Stimulated activated CD8-positive, alpha-beta memory T cell treated with anti-CD3 and anti-CD28 coated beads, Interleukin-7, amount 100 ng/mL, for 4 hours (primary cell): ENCODE results near the gene CBLB.
"Not testable (repeated sequence)": the region's sequence is repeated elsewhere in the genome, so short reads cannot be mapped to it uniquely, and the experiment has no call there.

Experiments
- DNase-seq, 2 donors: peaks; one replicate each; pipeline ENCODE4 v3.0.0-alpha.2; 2020; ENCODE audit warnings: low read depth in 2 of 2

Gene CBLB

GRCh38 chr3:105821433-105821832, 47.4 kb downstream of the CBLB start:
- no peak for DNase-seq

- no peak for DNase-seq
Observed at GRCh38 chr3:105816833-105817232, 52.0 kb downstream of the CBLB start.

GRCh38 chr3:105815331-105815730, 53.5 kb downstream of the CBLB start:
- not testable (repeated sequence) for DNase-seq

- DNase-seq, result no peak
Observed at GRCh38 chr3:105813710-105814109, 55.1 kb downstream of the CBLB start.

GRCh38 chr3:105812194-105812586, 56.6 kb downstream of the CBLB start:
- no peak for DNase-seq

GRCh38 chr3:105811518-105812193, 57.2 kb downstream of the CBLB start:
- no peak for DNase-seq

GRCh38 chr3:105809208-105809888, 59.5 kb downstream of the CBLB start:
- DNase-seq, result no peak

GRCh38 chr3:105807701-105808100, 61.1 kb downstream of the CBLB start:
- DNase-seq, result no peak

- DNase-seq, result no peak
Observed at GRCh38 chr3:105807146-105807545, 61.7 kb downstream of the CBLB start.

- DNase-seq, result no peak
Observed at GRCh38 chr3:105806359-105806758, 62.5 kb downstream of the CBLB start.

GRCh38 chr3:105805404-105805803, 63.4 kb downstream of the CBLB start:
- DNase-seq, result no peak

- no peak for DNase-seq
Observed at GRCh38 chr3:105802118-105802706, 66.6 kb downstream of the CBLB start.

GRCh38 chr3:105801397-105801796, 67.4 kb downstream of the CBLB start:
- no peak for DNase-seq

GRCh38 chr3:105800320-105800719, 68.5 kb downstream of the CBLB start:
- no peak for DNase-seq

GRCh38 chr3:105799286-105799685, 69.5 kb downstream of the CBLB start:
- DNase-seq, result no peak

- no peak for DNase-seq
Observed at GRCh38 chr3:105798381-105798934, 70.4 kb downstream of the CBLB start.

GRCh38 chr3:105793040-105793439, 75.8 kb downstream of the CBLB start:
- DNase-seq, result no peak

- no peak for DNase-seq
Observed at GRCh38 chr3:105791919-105792786, 76.7 kb downstream of the CBLB start.

GRCh38 chr3:105791131-105791530, 77.7 kb downstream of the CBLB start:
- DNase-seq, result no peak

- DNase-seq, result no peak
Observed at GRCh38 chr3:105790534-105790933, 78.3 kb downstream of the CBLB start.

GRCh38 chr3:105788593-105788992, 80.2 kb downstream of the CBLB start:
- no peak for DNase-seq

- DNase-seq, result no peak
Observed at GRCh38 chr3:105787453-105787852, 81.4 kb downstream of the CBLB start.
